ENCODE data around the gene CIT. TPM values are rescaled to one million over a fixed set of nuclear protein-coding genes. Genes with fewer than 3 reads are reported as not detected.
"Not testable (repeated sequence)": the region's sequence is repeated elsewhere in the genome, so short reads cannot be mapped to it uniquely, and the experiment has no call there.

The CIT gene
- total RNA-seq, 2 experiments from 2014 or later = 1.3 to 1.9 TPM

- H3K9me3 Mint-ChIP-seq = peaks cover 2% of the 10 kb centered on the region
- Histone ChIP-seq H3K27me3 (ENCODE audit: control insufficient read depth in 1 of 2, insufficient read depth in 2 of 2, low read length in 2 of 2) (no peaks in the 10 kb centered on the region), H3K27ac (ENCODE audit: low read depth in 1 of 2, low read length in 2 of 2) (no peak overlapping the region), H3K36me3 (ENCODE audit: insufficient read depth, low read length) (no peaks in the 10 kb centered on the region), H3K9me3 (ENCODE audit: control insufficient read depth in 1 of 2, insufficient read depth in 1 of 2, low read length in 2 of 2) (no peaks in the 10 kb centered on the region), H3K4me1 (ENCODE audit: insufficient read depth, low read length) (no peaks in the 10 kb centered on the region), H3K4me3 (ENCODE audit: low read length) (no peak overlapping the region)
- CTCF ChIA-PET = interaction anchor here (1.4 kb wide), 1 partner anchor 29 kb away, joined by 3 read pairs; no protein-coding TSS in a partner anchor
- H3K27me3 Mint-ChIP-seq = no peaks in the 10 kb centered on the region
- ATAC-seq (ENCODE audit: poor library complexity) (no peak), DNase-seq (no peak)
- intact Hi-C loops (cut with DNase I, micrococcal nuclease) = no loop called here
- no peak overlapping the region for H3K4me3 Mint-ChIP-seq
- no peak for TF ChIP-seq CTCF (IDR thresholded peaks at IDR 0.05)
- H3K4me1 Mint-ChIP-seq (ENCODE audit: low read depth) = no peaks in the 10 kb centered on the region
- H3K27ac Mint-ChIP-seq = no peak overlapping the region
- peaks cover 6% of the 10 kb centered on the region for H3K36me3 Mint-ChIP-seq (ENCODE audit: low read depth)
- POLR2A ChIA-PET = no interaction called here
These were observed 165.4 kb downstream of the CIT start for GRCh38 chr12:119711693-119712092.

GRCh38 chr12:119710965-119711551 lies 166.1 kb downstream of the CIT start:
- no peaks in the 10 kb centered on the region for H3K27me3 Mint-ChIP-seq
- Histone ChIP-seq H3K9me3 (ENCODE audit: control insufficient read depth in 1 of 2, insufficient read depth in 1 of 2, low read length in 2 of 2) (no peaks in the 10 kb centered on the region), H3K4me3 (ENCODE audit: low read length) (no peak overlapping the region), H3K27ac (ENCODE audit: low read depth in 1 of 2, low read length in 2 of 2) (no peak overlapping the region), H3K4me1 (ENCODE audit: insufficient read depth, low read length) (no peaks in the 10 kb centered on the region), H3K27me3 (ENCODE audit: control insufficient read depth in 1 of 2, insufficient read depth in 2 of 2, low read length in 2 of 2) (no peaks in the 10 kb centered on the region), H3K36me3 (ENCODE audit: insufficient read depth, low read length) (no peaks in the 10 kb centered on the region)
- H3K4me3 Mint-ChIP-seq = no peak overlapping the region
- intact Hi-C loops (cut with DNase I, micrococcal nuclease) = no loop called here
- H3K9me3 Mint-ChIP-seq = peaks cover 2% of the 10 kb centered on the region
- TF ChIP-seq CTCF (IDR thresholded peaks at IDR 0.05) = no peak
- DNase-seq = no peak
- H3K36me3 Mint-ChIP-seq (ENCODE audit: low read depth) = peaks cover 6% of the 10 kb centered on the region
- no peaks in the 10 kb centered on the region for H3K4me1 Mint-ChIP-seq (ENCODE audit: low read depth)
- H3K27ac Mint-ChIP-seq = no peak overlapping the region
- ChIA-PET CTCF (interaction anchor here (1.4 kb wide), 1 partner anchor 29 kb away, joined by 3 read pairs; no protein-coding TSS in a partner anchor), POLR2A (no interaction called here)
- ATAC-seq (ENCODE audit: poor library complexity) = no peak

- Mint-ChIP-seq H3K27me3 (no peaks in the 10 kb centered on the region), H3K4me3 (no peak overlapping the region), H3K9me3 (peaks cover 2% of the 10 kb centered on the region), H3K4me1 (ENCODE audit: low read depth) (no peaks in the 10 kb centered on the region), H3K36me3 (ENCODE audit: low read depth) (peaks cover 6% of the 10 kb centered on the region), H3K27ac (no peak overlapping the region)
- no peaks in the 10 kb centered on the region for H3K36me3 ChIP-seq (ENCODE audit: insufficient read depth, low read length)
- ATAC-seq (ENCODE audit: poor library complexity) (no peak), DNase-seq (no peak)
- H3K9me3 ChIP-seq (ENCODE audit: control insufficient read depth in 1 of 2, insufficient read depth in 1 of 2, low read length in 2 of 2) = no peaks in the 10 kb centered on the region
- H3K27ac ChIP-seq (ENCODE audit: low read depth in 1 of 2, low read length in 2 of 2) = no peak overlapping the region
- intact Hi-C loops (cut with DNase I, micrococcal nuclease) = no loop called here
- H3K4me1 ChIP-seq (ENCODE audit: insufficient read depth, low read length) = no peaks in the 10 kb centered on the region
- H3K27me3 ChIP-seq (ENCODE audit: control insufficient read depth in 1 of 2, insufficient read depth in 2 of 2, low read length in 2 of 2) = no peaks in the 10 kb centered on the region
- POLR2A ChIA-PET = no interaction called here
- H3K4me3 ChIP-seq (ENCODE audit: low read length) = no peak overlapping the region
- CTCF ChIA-PET = interaction anchor here (1.4 kb wide), 1 partner anchor 28 kb away, joined by 3 read pairs; no protein-coding TSS in a partner anchor
- no peak for TF ChIP-seq CTCF (IDR thresholded peaks at IDR 0.05)
These were observed 166.7 kb downstream of the CIT start for GRCh38 chr12:119710374-119710964.

- H3K27me3 Mint-ChIP-seq; H3K9me3 ChIP-seq (ENCODE audit: control insufficient read depth in 1 of 2, insufficient read depth in 1 of 2, low read length in 2 of 2); H3K4me1 Mint-ChIP-seq (ENCODE audit: low read depth); CTCF ChIA-PET; H3K36me3 ChIP-seq (ENCODE audit: insufficient read depth, low read length); H3K36me3 Mint-ChIP-seq (ENCODE audit: low read depth); DNase-seq; POLR2A ChIA-PET; H3K27ac ChIP-seq (ENCODE audit: low read depth in 1 of 2, low read length in 2 of 2); H3K9me3 Mint-ChIP-seq; H3K4me1 ChIP-seq (ENCODE audit: insufficient read depth, low read length); H3K4me3 Mint-ChIP-seq; H3K27me3 ChIP-seq (ENCODE audit: control insufficient read depth in 1 of 2, insufficient read depth in 2 of 2, low read length in 2 of 2); H3K4me3 ChIP-seq (ENCODE audit: low read length); H3K27ac Mint-ChIP-seq; ATAC-seq (ENCODE audit: poor library complexity); intact Hi-C loops (cut with DNase I, micrococcal nuclease): not testable (repeated sequence)
These were observed 170.7 kb downstream of the CIT start for GRCh38 chr12:119706427-119706826.

Data from CD4-positive, alpha-beta T cell (primary cell).